HL-60 (cell line): ENCODE results near the gene GLI2.

ENCODE experiments used
- DNase-seq, 2 experiments: peaks; one replicate each; pipeline ENCODE4 v3.0.0-alpha.2; 2010 to 2020; ENCODE audit warnings: low read depth in 1 of 2, low spot score in 1 of 2
- H3K27ac ChIP-seq: fragments of 250-450 bp; sonication (Bioruptor Pico); replicated peaks from 2 replicates; pipeline ENCODE4 v1.5.1; 2020; ENCODE audit warnings: mild to moderate bottlenecking, moderate library complexity
- H3K27me3 ChIP-seq: fragments of 250-450 bp; sonication (Bioruptor Pico); 2 replicates; pipeline ENCODE4 v1.5.1; 2021; ENCODE audit warnings: mild to moderate bottlenecking, moderate library complexity; ENCODE audit not compliant: insufficient read depth, poor library complexity, severe bottlenecking
- H3K4me3 ChIP-seq: replicated peaks from 2 replicates; pipeline ENCODE4 v1.5.1; 2011; ENCODE audit warnings: mild to moderate bottlenecking, control low read depth, low read length; ENCODE audit not compliant: insufficient read depth
- CTCF ChIP-seq: IDR thresholded peaks from one replicate; pipeline ENCODE4 v1.5.1; 2011; ENCODE audit warnings: low read length, control low read depth, inconsistent platforms; ENCODE audit not compliant: insufficient read depth
- GABPA ChIP-seq: IDR thresholded peaks from 2 replicates; pipeline ENCODE4 v1.6.1; 2012; ENCODE audit warnings: low read depth
- POLR2AphosphoS5 ChIP-seq: IDR thresholded peaks from 2 replicates; pipeline ENCODE4 v1.6.1; 2012; ENCODE audit warnings: low read depth
- SPI1 ChIP-seq: IDR thresholded peaks from 2 replicates; pipeline ENCODE4 v1.6.1; 2012; ENCODE audit warnings: low read depth, mild to moderate bottlenecking, borderline replicate concordance
- TF ChIP-seq, protein P1 (sequence below): IDR thresholded peaks from 2 replicates; pipeline ENCODE4 v1.6.1; 2012; ENCODE audit warnings: low read depth; ENCODE audit not compliant: insufficient replicate concordance

Gene GLI2

GRCh38 chr2:120690521-120690920 lies 45.1 kb upstream of the GLI2 start:
- Histone ChIP-seq H3K27ac (no peak overlapping the region), H3K27me3 (no peaks in the 10 kb centered on the region)

GRCh38 chr2:120691410-120691809 lies 44.3 kb upstream of the GLI2 start:
- H3K4me3 ChIP-seq: no peak overlapping the region
- no peak for TF ChIP-seq POLR2AphosphoS5
- no peak for TF ChIP-seq GABPA
- no peak for TF ChIP-seq SPI1
- no peak for TF ChIP-seq CTCF
- TF ChIP-seq, protein P1, sequence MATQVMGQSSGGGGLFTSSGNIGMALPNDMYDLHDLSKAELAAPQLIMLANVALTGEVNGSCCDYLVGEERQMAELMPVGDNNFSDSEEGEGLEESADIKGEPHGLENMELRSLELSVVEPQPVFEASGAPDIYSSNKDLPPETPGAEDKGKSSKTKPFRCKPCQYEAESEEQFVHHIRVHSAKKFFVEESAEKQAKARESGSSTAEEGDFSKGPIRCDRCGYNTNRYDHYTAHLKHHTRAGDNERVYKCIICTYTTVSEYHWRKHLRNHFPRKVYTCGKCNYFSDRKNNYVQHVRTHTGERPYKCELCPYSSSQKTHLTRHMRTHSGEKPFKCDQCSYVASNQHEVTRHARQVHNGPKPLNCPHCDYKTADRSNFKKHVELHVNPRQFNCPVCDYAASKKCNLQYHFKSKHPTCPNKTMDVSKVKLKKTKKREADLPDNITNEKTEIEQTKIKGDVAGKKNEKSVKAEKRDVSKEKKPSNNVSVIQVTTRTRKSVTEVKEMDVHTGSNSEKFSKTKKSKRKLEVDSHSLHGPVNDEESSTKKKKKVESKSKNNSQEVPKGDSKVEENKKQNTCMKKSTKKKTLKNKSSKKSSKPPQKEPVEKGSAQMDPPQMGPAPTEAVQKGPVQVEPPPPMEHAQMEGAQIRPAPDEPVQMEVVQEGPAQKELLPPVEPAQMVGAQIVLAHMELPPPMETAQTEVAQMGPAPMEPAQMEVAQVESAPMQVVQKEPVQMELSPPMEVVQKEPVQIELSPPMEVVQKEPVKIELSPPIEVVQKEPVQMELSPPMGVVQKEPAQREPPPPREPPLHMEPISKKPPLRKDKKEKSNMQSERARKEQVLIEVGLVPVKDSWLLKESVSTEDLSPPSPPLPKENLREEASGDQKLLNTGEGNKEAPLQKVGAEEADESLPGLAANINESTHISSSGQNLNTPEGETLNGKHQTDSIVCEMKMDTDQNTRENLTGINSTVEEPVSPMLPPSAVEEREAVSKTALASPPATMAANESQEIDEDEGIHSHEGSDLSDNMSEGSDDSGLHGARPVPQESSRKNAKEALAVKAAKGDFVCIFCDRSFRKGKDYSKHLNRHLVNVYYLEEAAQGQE: no peak
- no peak for DNase-seq
- H3K27me3 ChIP-seq: peaks cover 6% of the 10 kb centered on the region
- no peak overlapping the region for H3K27ac ChIP-seq

More at GRCh38 chr2:120690521-120690920, 45.1 kb upstream of the GLI2 start:
- no peak overlapping the region for H3K4me3 ChIP-seq
- DNase-seq: no peak
- TF ChIP-seq, protein P1: no peak
- TF ChIP-seq POLR2AphosphoS5 (no peak), SPI1 (no peak), CTCF (no peak), GABPA (no peak)

DNA sequence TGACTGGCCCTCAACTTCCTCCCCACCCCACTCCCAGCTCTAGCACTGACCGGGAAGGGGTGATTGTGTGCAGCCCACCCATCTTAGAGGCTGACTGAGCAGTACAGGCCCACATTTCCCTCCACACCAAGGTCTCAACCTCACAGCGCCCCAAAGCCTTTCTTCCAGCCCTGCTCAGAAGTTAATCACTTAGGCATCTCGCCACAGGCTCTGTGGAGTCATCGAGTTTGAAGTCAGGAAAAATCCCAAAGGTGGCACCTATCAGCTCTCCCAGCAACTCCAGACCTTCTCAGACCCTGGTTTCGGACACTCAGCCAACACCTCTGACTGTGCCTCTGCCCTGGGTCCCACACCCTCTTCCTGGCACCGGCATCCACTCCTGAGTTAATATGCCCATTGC lies 43.0 kb upstream of the GLI2 start:
- Histone ChIP-seq H3K27me3 (peaks cover 11% of the 10 kb centered on the region), H3K4me3 (no peak overlapping the region), H3K27ac (no peak overlapping the region)
- DNase-seq: no peak
- TF ChIP-seq POLR2AphosphoS5 (no peak), GABPA (no peak), CTCF (no peak), SPI1 (no peak)
- TF ChIP-seq, protein P1: no peak
